ENCODE results near the gene KCNK5. TPM values are rescaled to one million over a fixed set of nuclear protein-coding genes. Genes with fewer than 3 reads are reported as not detected.

The KCNK5 gene
- total RNA-seq = 0.17 TPM in 1 of 2 replicates, not detected in the other

- peak; percentile 38 for DNase-seq
Measured at GRCh38 chr6:39228992-39229767, at the start of gene KCNK5. KCNK5 (minus strand) TSS chr6:39229475; CDS start chr6:39229111, 364 bp downstream.

GRCh38 chr6:39276379-39276995, 47.2 kb upstream of the KCNK5 start:
- DNase-seq = no peak

GRCh38 chr6:39274903-39275302, 45.6 kb upstream of the KCNK5 start:
- DNase-seq = no peak

- no peak for DNase-seq
Measured at GRCh38 chr6:39274471-39274870, 45.2 kb upstream of the KCNK5 start.

GRCh38 chr6:39273406-39273821, 44.1 kb upstream of the KCNK5 start:
- no peak for DNase-seq

- DNase-seq = no peak
Measured at GRCh38 chr6:39269961-39270360, 40.7 kb upstream of the KCNK5 start.

GRCh38 chr6:39268721-39269120, 39.4 kb upstream of the KCNK5 start:
- DNase-seq = no peak

- DNase-seq = no peak
Measured at GRCh38 chr6:39268171-39268570, 38.9 kb upstream of the KCNK5 start.

- no peak for DNase-seq
Measured at GRCh38 chr6:39266782-39267355, 37.6 kb upstream of the KCNK5 start.

- no peak for DNase-seq
Measured at GRCh38 chr6:39266375-39266774, 37.1 kb upstream of the KCNK5 start.

GRCh38 chr6:39263303-39264037, 34.2 kb upstream of the KCNK5 start:
- no peak for DNase-seq

- DNase-seq = no peak
Measured at GRCh38 chr6:39261751-39262150, 32.5 kb upstream of the KCNK5 start.

GRCh38 chr6:39260953-39261352, 31.7 kb upstream of the KCNK5 start:
- no peak for DNase-seq

- DNase-seq = no peak
Measured at GRCh38 chr6:39260456-39260855, 31.2 kb upstream of the KCNK5 start.

GRCh38 chr6:39256294-39256940, 27.1 kb upstream of the KCNK5 start:
- DNase-seq = no peak

- DNase-seq = no peak
Measured at GRCh38 chr6:39254999-39255535, 25.8 kb upstream of the KCNK5 start.

- no peak for DNase-seq
Measured at GRCh38 chr6:39251406-39251805, 22.1 kb upstream of the KCNK5 start.

- no peak for DNase-seq
Measured at GRCh38 chr6:39250507-39250906, 21.2 kb upstream of the KCNK5 start.

GRCh38 chr6:39249278-39249677, 20.0 kb upstream of the KCNK5 start:
- DNase-seq = no peak

- no peak for DNase-seq
Measured at GRCh38 chr6:39247667-39248194, 18.5 kb upstream of the KCNK5 start.

GRCh38 chr6:39243809-39244208, 14.5 kb upstream of the KCNK5 start:
- DNase-seq = no peak

GRCh38 chr6:39240155-39240757, 11.0 kb upstream of the KCNK5 start:
- no peak for DNase-seq
